Heart left ventricle (tissue), 16 donors: Measurements from ENCODE around the gene AKAP3. TPM values are rescaled to one million over a fixed set of nuclear protein-coding genes. Genes with fewer than 3 reads are reported as not detected.

Experiments used
- ATAC-seq, 4 donors: fragments of 200-7000 bp; cut with Tn5 transposase; one replicate each; pipeline ENCODE4 v1.9.1; 2020 to 2022; ENCODE audit warnings: moderate library complexity in 4 of 4, mild to moderate bottlenecking in 3 of 4, moderate number of reproducible peaks in 1 of 4
- DNase-seq, 5 donors: peaks; one replicate each; pipeline ENCODE4 v3.0.0-alpha.2; 2020
- H3K27ac ChIP-seq, 12 donors: fragments of 200-600 bp; sonication (generic) in 4 of 12; one replicate each; pipeline versions ENCODE4 v1.5.0 to v1.8.0; 2016 to 2022; ENCODE audit warnings: mild to moderate bottlenecking in 2 of 12
- H3K27me3 ChIP-seq, 9 donors: fragments of 200-600 bp; sonication (generic) in 2 of 9; one replicate each; pipeline versions ENCODE4 v1.5.1 to v1.8.0; 2016 to 2022; ENCODE audit warnings: mild to moderate bottlenecking in 3 of 9
- H3K36me3 ChIP-seq, 9 donors: fragments of 200-600 bp; sonication (generic) in 2 of 9; one replicate each; pipeline versions ENCODE4 v1.5.0 to v1.8.0; 2018 to 2022; ENCODE audit warnings: mild to moderate bottlenecking in 2 of 9
- H3K4me1 ChIP-seq, 12 donors: fragments of 200-600 bp; sonication (generic) in 4 of 12; one replicate each; pipeline versions ENCODE4 v1.5.0 to v1.8.0; 2016 to 2022; ENCODE audit warnings: mild to moderate bottlenecking in 3 of 12
- H3K4me3 ChIP-seq, 12 donors: fragments of 200-600 bp; sonication (generic) in 4 of 12; one replicate each; pipeline versions ENCODE4 v1.5.0 to v1.8.0; 2017 to 2022; ENCODE audit warnings: mild to moderate bottlenecking in 9 of 12, moderate library complexity in 4 of 12
- H3K9me3 ChIP-seq, 12 donors: fragments of 200-600 bp; sonication (generic) in 4 of 12; one replicate each; pipeline versions ENCODE4 v1.5.0 to v1.8.0; 2016 to 2022; ENCODE audit warnings: mild to moderate bottlenecking in 1 of 12
- POLR2A ChIP-seq, 2 donors: fragments of 450-650 bp; IDR thresholded peaks; one replicate each; pipeline ENCODE4 v1.6.1; 2017; ENCODE audit warnings: antibody characterized with exemption in 2 of 2, mild to moderate bottlenecking in 2 of 2, moderate library complexity in 2 of 2
- WGBS, 4 donors: extraction: QIAGEN DNeasy Blood & Tissue Kit in 2 of 4; methylation state at CpG; one replicate each; pipeline versions ENCODE4 v1.1.5 to v1.1.7; 2013 to 2018; 5-methylcytosine and 5-hydroxymethylcytosine counted together
- intact Hi-C, 10 donors: fragments of 100-400 bp; cut with DNase I; formaldehyde crosslinking; loops; one replicate each; pipeline versions ENCODE4 v1.11.1 to v1.14.2; 2022
- polyA plus RNA-seq, 2 donors: library from polyadenylated mRNA; stranded (reverse); fragments of 200-250 nt; gene quantifications; one replicate each; pipeline ENCODE4 v1.2.3, GENCODE V29; 2013
- total RNA-seq, 9 donors: library from RNA; depleted of rRNA in 2 of 9; stranded (reverse); fragments of >200 nt in 2 of 9; fragmentation: NEBNext Ultra II Directional in 3 of 9; extraction: Animal tissue kit (Norgen Biotek cat#: 25700) in 3 of 9; gene quantifications; one replicate each; pipeline versions ENCODE4 v1.1.0 to v1.2.4, GENCODE V29; 2016 to 2023
- TF ChIP-seq, protein P1 (sequence below), 12 donors: fragments of 200-600 bp; sonication (generic) in 4 of 12; IDR thresholded peaks; one replicate each; pipeline versions ENCODE4 v1.5.0 to v1.8.0; 2018 to 2022; ENCODE audit warnings: antibody characterized with exemption in 12 of 12, mild to moderate bottlenecking in 5 of 12
- donor health status: ischemic (EF 13 %, LVEDD 7.1; RV severe dilation, severe dysfunction).
- donor health status: healthy with polysubstance abuse.
- donor health status: DM: no; HTN: yes; CAD: no.
- donor health status: DM: no; HTN: no; CAD: no.
- donor health status: ischemic (EF 25% LVEDD 6.9; RV normal size, moderate dysfunction).
- donor health status: ischemic (EF 25% LVEDD 5.7; RV mildly dilated, moderate dysfunction).
- donor health status: healthy.
- donor health status: DM: yes; HTN: yes; CAD: no.
- donor health status: ischemic (EF 35%, LVEDD 5.7; RV mildly dilated, moderate dysfunction).
- donor health status: nonischemic (EF 11% LVEDD 7.7; RV severe dilation, severe dysfunction).
- donor health status: DM: yes; HTN: yes; CAD: no.
- donor health status: PGD.
- donor health status: ischemic (EF 29% LVEDD 5.4; RV normal size, mild dysfunction).
- donor health status: nonischemic (EF 23%, LVEDD 6.1; RV moderate dilation, normal function).

Gene AKAP3
- total and polyA plus RNA-seq, 11 donors: 1.9 to 4.0 (median 2.8) TPM

DNA sequence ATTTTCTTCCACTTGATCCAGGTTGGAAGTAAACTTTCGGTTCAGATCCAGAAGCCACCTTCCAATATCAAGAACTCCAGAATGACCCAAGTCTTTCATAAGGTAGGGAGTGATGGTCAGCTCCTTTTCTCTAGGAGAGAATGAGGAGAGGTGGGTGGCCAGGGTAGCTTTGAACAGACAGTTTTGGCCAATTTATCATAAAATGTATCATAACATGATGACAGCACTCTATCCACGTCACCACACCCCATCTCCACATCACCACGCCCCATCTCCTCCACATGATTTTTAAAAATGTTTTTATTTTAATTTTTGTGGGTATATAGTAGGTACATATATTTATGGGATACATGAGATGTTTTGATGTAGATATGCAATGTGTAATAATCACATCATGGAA is 59.9 kb downstream of the AKAP3 start:
- Histone ChIP-seq H3K4me3 (no peak overlapping the region), H3K4me1 (no peaks in the 10 kb centered on the region), H3K36me3 (no peaks in the 10 kb centered on the region), H3K27me3 (peaks cover 0 to 7% (median 0%) of the 10 kb centered on the region in 9 donors), H3K27ac (no peak overlapping the region), H3K9me3 (no peaks in the 10 kb centered on the region)
- intact Hi-C loops: no loop called here
- TF ChIP-seq, protein P1, sequence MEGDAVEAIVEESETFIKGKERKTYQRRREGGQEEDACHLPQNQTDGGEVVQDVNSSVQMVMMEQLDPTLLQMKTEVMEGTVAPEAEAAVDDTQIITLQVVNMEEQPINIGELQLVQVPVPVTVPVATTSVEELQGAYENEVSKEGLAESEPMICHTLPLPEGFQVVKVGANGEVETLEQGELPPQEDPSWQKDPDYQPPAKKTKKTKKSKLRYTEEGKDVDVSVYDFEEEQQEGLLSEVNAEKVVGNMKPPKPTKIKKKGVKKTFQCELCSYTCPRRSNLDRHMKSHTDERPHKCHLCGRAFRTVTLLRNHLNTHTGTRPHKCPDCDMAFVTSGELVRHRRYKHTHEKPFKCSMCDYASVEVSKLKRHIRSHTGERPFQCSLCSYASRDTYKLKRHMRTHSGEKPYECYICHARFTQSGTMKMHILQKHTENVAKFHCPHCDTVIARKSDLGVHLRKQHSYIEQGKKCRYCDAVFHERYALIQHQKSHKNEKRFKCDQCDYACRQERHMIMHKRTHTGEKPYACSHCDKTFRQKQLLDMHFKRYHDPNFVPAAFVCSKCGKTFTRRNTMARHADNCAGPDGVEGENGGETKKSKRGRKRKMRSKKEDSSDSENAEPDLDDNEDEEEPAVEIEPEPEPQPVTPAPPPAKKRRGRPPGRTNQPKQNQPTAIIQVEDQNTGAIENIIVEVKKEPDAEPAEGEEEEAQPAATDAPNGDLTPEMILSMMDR (IDR thresholded peaks at IDR 0.05): no peak
- no peak for TF ChIP-seq POLR2A (IDR thresholded peaks at IDR 0.05)
- WGBS, 4 donors: 93 to 97% (median 96%) methylated on average over 3 of the region's 3 CpGs
- no peak for ATAC-seq
- DNase-seq: no peak

DNA sequence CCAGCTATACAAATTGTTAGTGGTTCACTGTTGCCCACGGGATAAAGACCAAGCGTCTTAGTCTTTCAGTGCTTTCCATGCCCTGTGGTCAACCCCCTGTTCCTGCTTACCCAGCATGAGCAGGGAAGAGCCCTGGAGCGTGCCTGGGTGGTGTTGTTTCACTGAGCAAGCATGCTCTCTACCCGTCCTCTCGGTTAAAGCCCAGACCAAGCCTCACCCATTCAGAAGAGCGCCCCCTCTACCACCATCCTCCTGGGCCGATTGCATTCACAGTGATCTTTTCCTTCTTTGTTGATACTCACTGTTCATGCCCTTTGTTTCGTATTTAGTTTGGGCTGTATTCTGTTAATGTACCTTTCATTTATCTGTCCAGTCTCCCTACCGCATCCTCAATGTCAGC is 61.7 kb downstream of the AKAP3 start:
- intact Hi-C loops: no loop called here

DNA sequence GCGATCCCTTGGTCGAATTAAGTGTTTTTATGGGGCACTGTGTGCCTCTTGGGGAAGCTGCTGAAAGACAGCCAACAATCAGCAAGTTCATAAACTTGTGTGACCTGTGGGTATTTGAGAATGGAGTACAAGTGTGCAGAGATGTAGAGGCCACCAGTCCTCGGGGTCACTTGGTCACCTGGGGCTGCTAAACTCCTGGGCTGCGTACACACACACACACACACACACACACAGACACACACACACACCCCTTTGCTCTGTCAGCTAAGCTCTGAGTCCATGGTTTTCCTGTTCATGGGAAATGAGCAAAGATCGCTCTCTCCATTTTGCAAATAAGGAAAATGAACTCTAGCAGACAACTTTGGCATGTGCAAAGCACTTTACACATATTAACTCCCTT is 62.4 kb downstream of the AKAP3 start:
- no peak for DNase-seq
- Histone ChIP-seq H3K27ac (no peak overlapping the region), H3K9me3 (no peaks in the 10 kb centered on the region), H3K36me3 (no peaks in the 10 kb centered on the region), H3K4me3 (no peak overlapping the region), H3K27me3 (peaks cover 0 to 7% (median 0%) of the 10 kb centered on the region in 9 donors), H3K4me1 (no peaks in the 10 kb centered on the region)
- intact Hi-C loops: no loop called here
- TF ChIP-seq POLR2A (IDR thresholded peaks at IDR 0.05): no peak
- TF ChIP-seq, protein P1 (IDR thresholded peaks at IDR 0.05): no peak
- WGBS, 4 donors: 62 to 67% (median 65%) methylated on average over 5 of the region's 5 CpGs
- no peak for ATAC-seq

More for the DNA sequence above, 61.7 kb downstream of the AKAP3 start:
- H3K4me3 ChIP-seq: no peak overlapping the region
- no peaks in the 10 kb centered on the region for H3K36me3 ChIP-seq
- TF ChIP-seq, protein P1 (IDR thresholded peaks at IDR 0.05): no peak
- no peak for TF ChIP-seq POLR2A (IDR thresholded peaks at IDR 0.05)
- DNase-seq (no peak), ATAC-seq (no peak)
- H3K4me1 ChIP-seq: no peaks in the 10 kb centered on the region
- WGBS, 4 donors: 65 to 70% (median 66%) methylated on average over 9 of the region's 9 CpGs
- H3K9me3 ChIP-seq: no peaks in the 10 kb centered on the region
- no peak overlapping the region for H3K27ac ChIP-seq
- peaks cover 0 to 7% (median 0%) of the 10 kb centered on the region in 9 donors for H3K27me3 ChIP-seq

DNA sequence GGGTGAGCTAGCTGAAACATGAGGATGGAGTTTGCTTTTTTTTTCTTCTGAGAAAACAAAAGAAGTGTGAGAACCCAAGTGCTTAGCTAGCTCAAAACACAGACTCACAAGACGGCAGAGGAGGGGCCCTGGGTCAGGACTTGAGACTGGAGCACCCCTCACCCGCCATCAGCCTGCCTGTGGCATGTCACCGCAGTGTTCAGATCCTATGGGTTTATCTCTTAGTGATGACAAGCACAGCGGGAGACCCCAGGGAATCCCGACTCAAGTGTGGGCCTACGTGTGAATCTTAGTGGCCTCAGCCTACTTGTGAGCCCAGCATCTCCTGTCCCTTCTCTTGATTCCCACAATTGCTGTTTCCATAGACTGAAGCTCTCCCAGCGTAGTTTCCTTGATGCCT is 64.0 kb downstream of the AKAP3 start:
- intact Hi-C loops: loop anchor here in 1 of 10 donors (5.0 kb wide), 1 partner anchor 172 kb away; no protein-coding TSS in a partner anchor
- TF ChIP-seq, protein P1 (IDR thresholded peaks at IDR 0.05): no peak
- TF ChIP-seq POLR2A (IDR thresholded peaks at IDR 0.05): no peak
- H3K36me3 ChIP-seq: no peaks in the 10 kb centered on the region
- peaks cover 0 to 2% (median 0%) of the 10 kb centered on the region in 12 donors for H3K4me1 ChIP-seq
- H3K9me3 ChIP-seq: no peaks in the 10 kb centered on the region
- WGBS, 4 donors: 47 to 65% (median 55%) methylated on average over 7 of the region's 7 CpGs
- H3K27me3 ChIP-seq: peaks cover 0 to 7% (median 0%) of the 10 kb centered on the region in 9 donors
- H3K27ac ChIP-seq: no peak overlapping the region
- ATAC-seq: no peak
- no peak for DNase-seq
- no peak overlapping the region for H3K4me3 ChIP-seq
